Activated naive CD8-positive, alpha-beta T cell treated with anti-CD3 and anti-CD28 coated beads for 36 hours (primary cell): Measurements from ENCODE around the gene URM1. TPM values are rescaled to one million over a fixed set of nuclear protein-coding genes. Genes with fewer than 3 reads are reported as not detected.
"Not testable (repeated sequence)": the region's sequence is repeated elsewhere in the genome, so short reads cannot be mapped to it uniquely, and the experiment has no call there.

ENCODE experiments used
- DNase-seq: peaks from one replicate; pipeline ENCODE4 v3.0.0; 2021
- H3K27ac Mint-ChIP-seq: one replicate; pipeline ENCODE4 v1.8.0; 2022; ENCODE audit warnings: mild to moderate bottlenecking, moderate library complexity, mixed read lengths
- H3K27me3 Mint-ChIP-seq: one replicate; pipeline ENCODE4 v1.8.0; 2022; ENCODE audit warnings: mild to moderate bottlenecking, mixed read lengths
- H3K36me3 Mint-ChIP-seq: one replicate; pipeline ENCODE4 v1.8.0; 2021; ENCODE audit warnings: mild to moderate bottlenecking, mixed read lengths
- H3K4me1 Mint-ChIP-seq: one replicate; pipeline ENCODE4 v1.8.0; 2021; ENCODE audit warnings: mixed read lengths
- H3K4me3 Mint-ChIP-seq: one replicate; pipeline ENCODE4 v1.8.0; 2022; ENCODE audit warnings: mild to moderate bottlenecking, moderate library complexity, mixed read lengths
- H3K9me3 Mint-ChIP-seq: one replicate; pipeline ENCODE4 v1.8.0; 2022; ENCODE audit warnings: mixed read lengths
- total RNA-seq, 2 experiments: library from RNA; stranded (reverse); gene quantifications; one replicate each; pipeline ENCODE4 v1.2.3, GENCODE V29; 2021

The URM1 gene
- 10 to 100 TPM; 81.7 to 85.6 TPM for total RNA-seq

DNA sequence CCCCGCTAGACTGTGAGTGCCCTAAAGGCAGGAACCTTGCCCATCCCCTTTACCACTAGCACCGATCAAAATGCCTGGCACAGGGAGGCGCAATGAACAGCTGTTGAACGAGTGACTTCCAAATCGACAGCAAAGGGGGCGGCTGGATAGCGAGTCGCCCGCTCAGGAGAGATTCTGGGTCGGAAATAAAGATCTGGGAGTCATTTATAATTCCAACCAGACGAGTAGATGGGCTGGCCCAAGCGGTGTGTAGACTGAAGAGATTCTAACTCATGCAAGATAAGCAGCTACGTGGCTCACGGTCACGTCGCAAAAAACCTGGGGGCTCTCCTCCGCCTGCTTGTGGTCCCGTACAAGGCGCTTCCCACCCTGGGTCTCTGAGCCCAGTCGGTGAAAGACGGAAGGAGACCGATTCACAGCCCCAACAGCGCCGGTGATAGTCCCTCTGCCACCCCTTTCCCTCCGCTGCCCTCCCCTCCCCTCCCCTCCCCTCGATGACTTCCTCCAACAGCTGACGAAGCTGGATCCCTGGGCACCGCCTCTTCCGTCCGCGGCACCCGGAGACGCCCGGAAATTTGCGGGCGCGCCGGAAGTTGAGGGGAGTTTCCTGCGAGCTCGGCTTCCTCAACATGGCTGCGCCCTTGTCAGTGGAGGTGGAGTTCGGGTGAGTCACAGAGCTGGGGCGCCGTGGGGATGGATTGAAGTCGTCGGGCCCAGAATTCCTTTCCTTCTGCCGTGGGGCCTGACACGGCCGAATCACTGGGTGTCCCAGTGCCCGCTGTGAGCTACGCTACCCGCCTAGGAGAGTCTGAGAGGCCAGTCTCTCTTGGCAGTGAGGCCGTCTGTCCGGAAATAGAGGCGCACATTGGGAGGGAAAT, at the start of gene URM1:
TSS of gene URM1 (plus strand) at position 623 of the 878 bp plus-strand sequence. CDS start at position 630, 7 bp downstream.
- peaks cover 21% of the 10 kb centered on the region for H3K4me1 Mint-ChIP-seq

DNA sequence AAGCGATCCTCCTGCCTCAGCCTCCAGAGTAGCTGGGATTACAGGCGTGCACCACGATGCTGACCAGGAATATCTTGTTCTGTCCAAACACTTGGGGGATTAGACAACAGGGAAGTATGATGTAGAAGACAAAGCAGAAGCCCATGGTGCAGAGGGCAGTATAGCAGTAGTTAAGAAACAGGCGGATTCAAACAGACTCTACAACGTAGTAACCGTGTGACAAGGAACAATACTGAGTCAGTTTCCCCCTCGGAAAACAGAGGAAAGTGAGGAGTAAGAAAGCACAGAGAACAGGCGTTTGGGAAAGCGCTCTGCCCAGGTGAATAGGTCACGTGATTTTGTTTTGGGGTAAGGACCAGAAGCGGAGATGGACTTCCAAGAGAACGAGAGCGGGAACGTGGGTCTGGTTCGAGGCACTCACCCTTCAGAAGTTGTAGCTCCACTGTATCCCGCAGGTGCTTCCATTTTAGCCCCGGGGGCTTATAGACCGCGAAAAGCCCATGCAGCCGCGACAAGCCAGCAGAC, 49.2 kb upstream of the URM1 start:
- H3K9me3 Mint-ChIP-seq = no peaks in the 10 kb centered on the region
- DNase-seq = no peak
- peak overlapping the region; percentile 95 for H3K4me3 Mint-ChIP-seq
- peaks cover 19% of the 10 kb centered on the region for H3K4me1 Mint-ChIP-seq
- H3K27ac Mint-ChIP-seq = peak overlapping the region; percentile 98
- H3K27me3 Mint-ChIP-seq = no peaks in the 10 kb centered on the region
- peaks cover 9% of the 10 kb centered on the region for H3K36me3 Mint-ChIP-seq

More for the DNA sequence above, at the start of gene URM1:
- peak; percentile 98 for DNase-seq
- Mint-ChIP-seq H3K27ac (peak within 1 kb of the TSS; percentile 96), H3K36me3 (peaks cover 9% of the 10 kb centered on the region), H3K27me3 (no peaks in the 10 kb centered on the region), H3K9me3 (no peaks in the 10 kb centered on the region), H3K4me3 (peak within 1 kb of the TSS; percentile 92)

DNA sequence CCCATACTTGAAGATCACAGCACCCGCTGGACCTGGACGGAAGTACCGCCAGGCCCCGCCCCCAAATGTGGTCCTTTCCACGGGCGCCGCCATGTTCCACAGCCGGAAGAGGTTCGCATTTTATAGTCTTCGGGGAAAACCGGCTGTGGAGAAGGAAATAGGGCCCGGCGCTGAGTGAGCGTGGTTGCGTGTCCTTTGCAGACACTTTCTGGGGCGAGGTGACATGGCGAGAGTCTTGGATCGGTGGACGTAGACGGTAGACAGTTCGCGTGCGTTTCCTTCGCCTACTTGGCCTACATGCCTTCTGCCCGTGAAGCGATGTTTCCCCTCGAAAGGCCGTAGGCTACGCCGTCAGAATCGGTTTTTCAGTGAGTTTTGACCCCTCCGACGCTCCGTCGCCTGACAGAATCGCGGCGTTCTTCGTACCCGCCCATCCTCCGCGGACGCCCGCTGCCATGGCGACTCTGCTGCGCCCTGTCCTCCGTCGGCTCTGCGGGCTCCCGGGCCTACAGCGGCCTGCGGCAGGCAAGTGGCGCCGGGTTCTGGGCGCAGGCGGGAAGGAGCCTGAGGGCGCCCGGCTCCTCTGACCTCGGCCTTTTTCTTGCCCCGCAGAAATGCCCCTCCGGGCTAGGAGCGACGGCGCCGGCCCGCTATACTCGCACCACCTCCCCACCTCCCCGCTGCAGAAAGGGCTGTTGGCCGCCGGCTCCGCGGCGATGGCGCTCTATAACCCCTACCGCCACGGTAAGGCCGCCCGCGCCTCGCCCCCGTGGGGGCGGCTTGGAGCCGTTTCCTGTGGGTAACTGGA, 48.6 kb upstream of the URM1 start, which contains the start of the genes COQ4 and TRUB2:
TSS of gene COQ4 (plus strand) at position 436 of the 808 bp plus-strand sequence. CDS start at position 456, 20 bp downstream.
TSS of gene TRUB2 (minus strand) at position 44 of the 808 bp plus-strand sequence. CDS start at position 5, 39 bp downstream.
- Mint-ChIP-seq H3K4me1 (peaks cover 19% of the 10 kb centered on the region), H3K9me3 (no peaks in the 10 kb centered on the region), H3K36me3 (peaks cover 7% of the 10 kb centered on the region), H3K27me3 (no peaks in the 10 kb centered on the region), H3K4me3 (peak within 1 kb of the TSS; percentile 95), H3K27ac (peak within 1 kb of the TSS; percentile 98)
- DNase-seq = peak; percentile 92

DNA sequence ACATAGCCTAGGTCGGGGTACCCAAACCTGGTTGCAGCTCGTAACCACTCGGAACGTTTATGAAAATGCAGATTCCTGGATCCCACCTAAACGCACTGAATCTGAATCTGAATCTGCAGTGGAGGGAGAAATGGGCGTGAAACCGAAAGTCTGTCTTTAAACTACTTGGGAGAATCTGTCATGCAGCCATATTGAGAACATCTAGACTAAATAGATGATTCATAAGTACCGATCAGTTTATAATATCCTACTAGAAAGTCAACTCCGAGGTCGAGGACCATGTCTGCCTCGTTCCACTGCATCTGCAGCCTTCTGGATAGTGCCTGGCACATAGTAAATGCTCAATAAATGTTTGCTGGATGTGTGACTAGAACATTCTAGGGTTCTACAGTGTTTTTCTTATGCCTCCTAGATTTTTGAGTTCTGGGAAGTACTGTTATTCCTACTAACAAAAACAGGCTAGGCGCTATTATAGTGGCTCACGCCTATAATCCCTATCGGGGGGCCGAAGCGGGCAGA, 47.9 kb upstream of the URM1 start:
- H3K27me3 Mint-ChIP-seq = no peaks in the 10 kb centered on the region
- H3K9me3 Mint-ChIP-seq = no peaks in the 10 kb centered on the region
- H3K4me1 Mint-ChIP-seq = peaks cover 19% of the 10 kb centered on the region
- peak overlapping the region; percentile 98 for H3K27ac Mint-ChIP-seq
- H3K4me3 Mint-ChIP-seq = peak overlapping the region; percentile 95
- no peak for DNase-seq
- H3K36me3 Mint-ChIP-seq = peaks cover 11% of the 10 kb centered on the region

DNA sequence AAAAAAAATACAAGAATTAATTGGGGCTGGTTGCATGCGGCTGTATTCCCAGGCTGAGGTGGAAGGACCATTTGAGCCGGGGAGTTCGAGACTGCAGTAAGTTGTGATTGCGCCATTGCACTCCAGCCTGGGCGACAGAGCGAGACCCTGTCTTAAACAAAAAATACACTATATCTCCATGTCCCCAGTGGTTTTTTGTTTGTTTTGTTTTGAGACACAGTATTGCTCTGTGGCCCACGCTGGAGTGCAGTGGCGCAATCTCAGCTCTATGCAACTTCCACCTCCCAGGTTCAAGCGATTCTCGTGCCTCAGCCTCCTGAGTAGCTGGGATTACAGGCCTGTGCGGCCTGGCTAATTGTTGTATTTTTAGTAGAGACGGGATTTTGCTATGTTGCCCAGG, 47.4 kb upstream of the URM1 start:
- no peak for DNase-seq
- H3K27ac Mint-ChIP-seq = peak overlapping the region; percentile 98
- H3K36me3 Mint-ChIP-seq = peaks cover 7% of the 10 kb centered on the region
- peaks cover 19% of the 10 kb centered on the region for H3K4me1 Mint-ChIP-seq
- H3K9me3 Mint-ChIP-seq = no peaks in the 10 kb centered on the region
- H3K27me3 Mint-ChIP-seq = no peaks in the 10 kb centered on the region
- peak overlapping the region; percentile 95 for H3K4me3 Mint-ChIP-seq

DNA sequence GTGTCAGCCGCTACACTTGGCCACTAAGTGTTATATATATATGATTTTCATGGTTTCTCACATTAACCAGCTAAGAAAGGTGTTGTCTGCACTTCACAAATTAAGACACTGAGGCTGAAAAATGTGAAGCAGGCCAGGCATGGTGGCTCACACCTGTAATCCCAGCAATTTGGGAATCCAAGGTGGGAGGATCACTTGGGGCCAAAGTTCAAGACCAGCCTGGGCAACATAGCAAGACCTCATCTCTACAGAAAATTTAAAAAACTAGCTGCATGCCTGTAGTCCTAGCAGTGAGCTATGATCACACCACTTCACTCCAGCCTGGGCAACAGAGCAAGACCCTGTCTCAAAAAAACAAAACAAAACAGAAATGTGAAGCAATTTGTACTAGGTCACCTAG, 46.8 kb upstream of the URM1 start:
- Mint-ChIP-seq H3K27ac (no peak overlapping the region), H3K4me1 (peaks cover 19% of the 10 kb centered on the region), H3K4me3 (peak overlapping the region; percentile 95), H3K36me3 (peaks cover 7% of the 10 kb centered on the region), H3K9me3 (no peaks in the 10 kb centered on the region), H3K27me3 (no peaks in the 10 kb centered on the region)
- DNase-seq = no peak

DNA sequence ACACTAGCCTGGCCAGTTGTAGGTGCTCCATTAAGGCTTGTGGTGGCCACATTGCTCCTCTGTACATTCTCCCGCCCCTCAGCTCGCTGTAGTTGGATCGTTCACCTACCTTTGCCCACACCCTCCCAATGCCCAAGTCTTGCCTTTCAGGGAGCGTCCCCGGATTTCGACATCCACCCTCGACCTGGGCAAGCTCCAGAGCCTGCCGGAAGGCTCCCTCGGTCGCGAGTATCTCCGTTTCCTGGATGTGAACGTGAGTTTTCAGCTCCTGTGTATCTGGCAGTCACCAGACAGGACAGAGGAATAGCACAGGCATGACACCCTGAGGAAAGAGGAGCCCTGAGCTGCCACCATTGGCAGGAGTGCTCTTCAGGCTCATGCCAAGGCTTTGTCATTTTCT, 45.5 kb upstream of the URM1 start:
- no peak overlapping the region for H3K4me3 Mint-ChIP-seq
- no peaks in the 10 kb centered on the region for H3K9me3 Mint-ChIP-seq
- no peaks in the 10 kb centered on the region for H3K27me3 Mint-ChIP-seq
- H3K27ac Mint-ChIP-seq = no peak overlapping the region
- peaks cover 19% of the 10 kb centered on the region for H3K4me1 Mint-ChIP-seq
- H3K36me3 Mint-ChIP-seq = peaks cover 7% of the 10 kb centered on the region
- no peak for DNase-seq

DNA sequence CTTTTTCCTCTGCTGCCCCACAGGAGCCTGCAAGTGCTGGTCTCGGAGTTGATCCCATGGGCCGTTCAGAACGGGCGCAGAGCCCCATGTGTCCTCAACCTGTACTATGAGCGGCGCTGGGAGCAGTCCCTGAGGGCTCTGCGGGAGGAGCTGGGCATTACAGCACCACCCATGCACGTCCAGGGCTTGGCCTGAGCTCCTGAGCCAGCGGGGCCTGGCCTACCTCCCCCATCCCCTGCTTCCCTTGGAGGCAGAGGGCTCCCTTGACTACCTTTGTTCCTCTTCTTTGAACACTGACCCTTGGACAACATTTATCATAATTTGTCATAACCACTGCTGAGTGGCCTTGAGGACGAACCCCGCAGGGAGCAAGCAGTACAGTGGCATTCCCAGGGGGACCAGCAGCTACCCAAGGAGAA, 37.7 kb upstream of the URM1 start:
- H3K27ac Mint-ChIP-seq = no peak overlapping the region
- no peaks in the 10 kb centered on the region for H3K9me3 Mint-ChIP-seq
- H3K4me3 Mint-ChIP-seq = no peak overlapping the region
- no peaks in the 10 kb centered on the region for H3K4me1 Mint-ChIP-seq
- no peak for DNase-seq
- no peaks in the 10 kb centered on the region for H3K27me3 Mint-ChIP-seq
- peaks cover 4% of the 10 kb centered on the region for H3K36me3 Mint-ChIP-seq

DNA sequence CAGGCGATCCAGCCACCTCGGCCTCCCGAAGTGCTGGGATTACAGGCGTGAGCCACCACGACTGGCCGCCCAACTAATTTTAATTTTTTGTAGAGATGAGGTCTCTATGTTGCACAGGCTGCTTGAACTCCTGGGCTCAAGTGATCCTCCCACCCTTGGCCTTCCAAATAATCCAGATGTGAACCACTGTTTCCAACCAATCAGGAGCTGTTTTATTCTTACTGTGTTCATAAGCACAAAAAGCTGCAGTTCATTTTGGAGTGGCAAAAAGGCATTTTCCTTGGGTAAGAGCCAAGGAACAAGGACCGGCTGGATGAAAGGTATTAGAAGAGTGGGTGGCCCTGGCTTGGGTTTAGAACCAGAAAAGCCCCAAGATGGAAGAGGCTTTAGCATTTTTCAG, 36.0 kb upstream of the URM1 start:
- Mint-ChIP-seq H3K27ac (no peak overlapping the region), H3K36me3 (peaks cover 4% of the 10 kb centered on the region), H3K4me3 (no peak overlapping the region), H3K27me3 (no peaks in the 10 kb centered on the region), H3K9me3 (no peaks in the 10 kb centered on the region), H3K4me1 (peaks cover 3% of the 10 kb centered on the region)
- DNase-seq = no peak

DNA sequence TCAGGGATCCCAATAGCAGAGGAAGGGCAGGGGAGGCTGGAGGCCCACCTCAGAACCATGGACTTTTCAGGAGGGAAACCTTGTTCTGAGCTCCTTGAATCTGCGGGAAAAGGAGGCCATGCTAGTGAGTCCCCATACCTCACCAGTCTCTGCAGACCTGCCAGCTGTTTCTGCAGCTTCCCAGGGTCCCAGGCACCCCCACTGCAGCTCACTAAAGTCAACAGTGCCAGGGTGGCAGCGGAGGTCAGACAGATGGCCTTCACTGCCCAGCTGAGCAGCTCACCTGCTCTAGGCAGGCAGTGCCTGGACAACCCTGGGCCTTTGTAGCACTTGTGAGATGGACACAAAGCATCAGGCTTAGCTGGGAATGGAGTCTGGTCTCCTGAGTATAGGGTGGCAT, 35.3 kb upstream of the URM1 start:
- no peaks in the 10 kb centered on the region for H3K27me3 Mint-ChIP-seq
- peaks cover 3% of the 10 kb centered on the region for H3K4me1 Mint-ChIP-seq
- peaks cover 4% of the 10 kb centered on the region for H3K36me3 Mint-ChIP-seq
- DNase-seq = no peak
- no peak overlapping the region for H3K4me3 Mint-ChIP-seq
- no peaks in the 10 kb centered on the region for H3K9me3 Mint-ChIP-seq
- no peak overlapping the region for H3K27ac Mint-ChIP-seq

DNA sequence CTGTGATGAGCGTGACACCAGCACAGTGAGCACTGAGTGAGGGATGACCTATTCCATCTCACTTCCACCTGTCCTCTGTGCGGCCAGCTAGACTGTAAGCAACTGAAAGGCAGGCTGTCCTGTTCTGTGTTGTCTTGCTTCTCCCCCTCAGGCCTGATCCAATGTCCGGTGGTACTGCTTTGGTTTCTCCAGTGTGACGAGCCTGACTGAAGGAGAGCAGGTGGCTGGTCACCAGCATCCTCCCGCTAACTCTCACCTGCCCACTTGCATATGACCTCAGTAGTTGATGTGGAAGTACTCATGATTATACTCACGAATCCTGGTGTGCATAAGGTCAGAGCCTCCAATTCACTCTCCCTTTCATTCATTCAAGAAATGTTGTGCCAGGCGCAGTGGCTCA, 33.2 kb upstream of the URM1 start:
- Mint-ChIP-seq H3K9me3 (no peaks in the 10 kb centered on the region), H3K36me3 (peaks cover 3% of the 10 kb centered on the region), H3K27ac (no peak overlapping the region), H3K4me3 (no peak overlapping the region), H3K4me1 (peaks cover 9% of the 10 kb centered on the region), H3K27me3 (no peaks in the 10 kb centered on the region)
- no peak for DNase-seq

DNA sequence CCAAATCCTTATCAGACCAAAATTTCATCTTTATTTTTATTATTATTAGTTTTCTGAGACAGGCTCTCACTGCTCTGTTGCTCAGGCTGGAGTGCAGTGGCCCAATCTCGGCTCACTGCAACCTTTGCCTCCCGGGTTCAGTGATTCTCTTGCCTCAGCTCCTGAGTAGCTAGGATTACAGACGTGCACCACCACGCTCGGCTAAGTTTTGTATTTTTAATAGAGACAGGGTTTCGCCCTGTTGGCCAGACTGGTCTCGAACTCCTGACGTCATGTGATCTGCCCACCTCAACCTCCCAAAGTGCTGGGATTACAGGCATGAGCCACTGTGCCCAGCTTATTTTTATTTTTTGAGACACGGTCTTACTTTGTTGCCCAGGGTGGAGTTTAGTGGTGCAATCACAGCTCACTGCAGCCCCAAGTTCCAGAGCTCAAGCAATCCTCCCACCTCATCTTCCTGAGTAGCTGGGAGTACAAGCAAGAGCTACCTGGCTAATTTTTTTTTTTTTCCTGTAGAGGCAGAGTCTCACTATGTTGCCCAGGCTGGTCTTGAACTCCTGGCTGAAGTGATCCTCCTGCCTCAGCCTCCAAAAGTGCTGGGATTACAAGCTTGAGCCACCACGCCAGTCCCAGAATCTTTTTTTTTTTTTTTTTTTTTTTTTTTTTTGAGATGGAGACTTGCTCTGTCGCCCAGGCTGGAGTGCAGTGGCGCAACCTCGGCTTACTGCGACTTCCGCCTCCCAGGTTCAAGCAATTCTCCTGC, 32.1 kb upstream of the URM1 start:
- not testable (repeated sequence) for H3K27ac Mint-ChIP-seq, H3K4me1 Mint-ChIP-seq, DNase-seq, H3K27me3 Mint-ChIP-seq, H3K36me3 Mint-ChIP-seq, H3K9me3 Mint-ChIP-seq
- peak overlapping the region; percentile 90 for H3K4me3 Mint-ChIP-seq

DNA sequence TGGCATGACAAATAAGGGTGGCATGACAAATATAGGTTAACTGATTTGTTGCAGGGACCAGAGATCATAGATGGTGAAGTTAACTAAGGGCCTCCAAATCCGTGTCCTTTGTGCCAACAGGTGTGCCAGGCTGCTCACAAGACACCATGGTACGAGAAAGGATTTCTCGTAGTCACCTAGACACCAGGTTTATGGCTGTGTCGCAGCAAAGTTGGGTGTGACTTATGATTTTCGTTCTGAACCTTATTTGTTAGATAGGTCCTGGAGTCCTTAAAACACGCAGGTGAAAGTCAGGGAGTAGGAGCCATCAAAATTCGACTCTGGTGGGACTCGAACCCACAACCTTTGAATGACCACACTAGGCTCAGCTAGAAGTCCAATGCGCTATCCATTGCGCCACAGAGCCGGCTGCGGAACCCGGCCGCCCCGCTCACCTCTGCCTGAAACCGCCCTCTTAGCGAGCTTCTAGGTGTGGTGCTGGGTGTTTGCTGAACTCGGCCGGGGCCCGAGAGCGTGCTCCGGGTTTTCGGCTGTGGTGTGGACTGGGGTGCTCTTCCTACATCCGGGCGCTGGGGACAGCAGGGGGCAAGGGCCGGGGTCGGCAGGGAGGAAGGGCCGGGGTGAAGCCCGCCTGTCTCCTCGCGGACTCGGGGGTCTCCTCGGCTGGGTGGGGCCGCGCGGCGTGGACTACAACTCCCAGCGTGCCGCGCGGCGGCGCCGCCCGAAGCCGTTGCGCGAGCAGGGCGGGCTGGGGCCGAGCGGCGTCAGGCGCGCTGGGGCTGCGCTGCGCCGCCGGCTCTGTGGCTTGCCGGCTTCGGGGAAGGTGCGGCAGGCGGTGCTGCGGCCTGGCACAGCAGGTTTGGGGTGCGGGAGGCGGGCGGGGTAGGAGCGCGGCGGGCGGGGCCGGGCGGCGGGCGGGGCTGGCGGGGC, 31.1 kb upstream of the URM1 start, which contains the start of gene SLC27A4:
TSS of gene SLC27A4 (plus strand) at position 767 of the 930 bp plus-strand sequence. CDS start 2,606 bp downstream, outside the sequence.
- H3K36me3 Mint-ChIP-seq = peaks cover 6% of the 10 kb centered on the region
- no peaks in the 10 kb centered on the region for H3K27me3 Mint-ChIP-seq
- DNase-seq = peak; percentile 88
- H3K4me1 Mint-ChIP-seq = peaks cover 9% of the 10 kb centered on the region
- H3K27ac Mint-ChIP-seq = peak within 1 kb of the TSS; percentile 86
- peak within 1 kb of the TSS; percentile 90 for H3K4me3 Mint-ChIP-seq
- no peaks in the 10 kb centered on the region for H3K9me3 Mint-ChIP-seq
